Activated naive CD4-positive, alpha-beta T cell treated with anti-CD3 and anti-CD28 coated beads, Interleukin-2, amount 10 ng/mL, durations not matched to agents 7 days and 5 days (primary cell): ENCODE data around the gene SNX10.
"Not testable (repeated sequence)": the region's sequence is repeated elsewhere in the genome, so short reads cannot be mapped to it uniquely, and the experiment has no call there.

Experiments
- CTCF ChIA-PET: fragments of 350-600 bp; sonication (Branson Sonifier 250); formaldehyde crosslinking; loops from one replicate; lab custom pipeline; 2021; ENCODE audit warnings: antibody characterized with exemption; lab: Charles Lee
- DNase-seq: peaks from one replicate; pipeline ENCODE4 v3.0.0-alpha.2; 2020
- H3K27ac Mint-ChIP-seq: one replicate; pipeline ENCODE4 v1.8.0; 2021; ENCODE audit warnings: mild to moderate bottlenecking, moderate library complexity, mixed read lengths
- H3K27me3 Mint-ChIP-seq: one replicate; pipeline ENCODE4 v1.8.0; 2021; ENCODE audit warnings: mild to moderate bottlenecking, mixed read lengths
- H3K36me3 Mint-ChIP-seq: one replicate; pipeline ENCODE4 v1.8.0; 2021; ENCODE audit warnings: mixed read lengths
- H3K4me1 Mint-ChIP-seq: one replicate; pipeline ENCODE4 v1.8.0; 2021; ENCODE audit warnings: mixed read lengths
- H3K4me3 Mint-ChIP-seq: one replicate; pipeline ENCODE4 v1.8.0; 2021; ENCODE audit warnings: mild to moderate bottlenecking, moderate library complexity, mixed read lengths
- H3K9me3 Mint-ChIP-seq: one replicate; pipeline ENCODE4 v1.8.0; 2021; ENCODE audit warnings: mixed read lengths

Gene SNX10, protein sequence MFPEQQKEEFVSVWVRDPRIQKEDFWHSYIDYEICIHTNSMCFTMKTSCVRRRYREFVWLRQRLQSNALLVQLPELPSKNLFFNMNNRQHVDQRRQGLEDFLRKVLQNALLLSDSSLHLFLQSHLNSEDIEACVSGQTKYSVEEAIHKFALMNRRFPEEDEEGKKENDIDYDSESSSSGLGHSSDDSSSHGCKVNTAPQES

GRCh38 chr7:26291699-26292538 is at the start of gene SNX10:
Gene SNX10, plus strand, starts transcription at chr7:26291862. Its CDS starts 54,581 bp downstream, at chr7:26346443.
- Mint-ChIP-seq H3K27me3 (peaks cover 15% of the 10 kb centered on the region), H3K4me3 (peak within 1 kb of the TSS; percentile 95), H3K4me1 (peaks cover 40% of the 10 kb centered on the region), H3K27ac (peak within 1 kb of the TSS; percentile 91), H3K36me3 (peaks cover 10% of the 10 kb centered on the region), H3K9me3 (no peaks in the 10 kb centered on the region)
- peak; percentile 79 for DNase-seq
- CTCF ChIA-PET: interaction anchor here (0.7 to 2.2 kb wide), 7 partner anchors 11 to 399 kb away, joined by 3 to 8 read pairs (median 4); no protein-coding TSS in a partner anchor

- peaks cover 9% of the 10 kb centered on the region for H3K27me3 Mint-ChIP-seq
- H3K9me3 Mint-ChIP-seq: no peaks in the 10 kb centered on the region
- H3K36me3 Mint-ChIP-seq: no peaks in the 10 kb centered on the region
- no peak for DNase-seq
- H3K27ac Mint-ChIP-seq: no peak overlapping the region
- CTCF ChIA-PET: no interaction called here
- H3K4me3 Mint-ChIP-seq: no peak overlapping the region
- H3K4me1 Mint-ChIP-seq: peaks cover 3% of the 10 kb centered on the region
Measured at GRCh38 chr7:26245150-26245549, 46.5 kb upstream of the SNX10 start.

DNA sequence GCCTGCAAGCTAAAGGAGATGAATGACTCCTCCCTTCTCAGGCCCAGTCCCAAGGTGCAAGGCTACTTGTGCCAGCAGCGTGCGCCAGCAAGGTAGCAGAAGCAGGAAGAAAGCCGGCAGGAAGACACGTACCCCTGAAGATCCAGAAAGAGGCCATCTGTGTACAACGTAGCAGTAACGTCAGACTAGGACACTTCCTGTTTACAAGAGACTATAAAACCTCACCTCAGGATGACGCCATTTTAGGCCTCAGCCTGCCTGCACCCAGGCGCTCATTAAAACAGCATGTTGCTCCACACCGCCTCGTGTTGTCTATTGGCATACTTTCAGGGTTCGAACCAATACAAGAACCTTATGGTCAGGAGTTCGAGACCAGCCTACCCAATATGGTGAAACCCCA is 41.4 kb upstream of the SNX10 start:
- Mint-ChIP-seq H3K27ac (peak overlapping the region; percentile 34), H3K4me3 (no peak overlapping the region), H3K9me3 (no peaks in the 10 kb centered on the region), H3K27me3 (peaks cover 8% of the 10 kb centered on the region), H3K36me3 (no peaks in the 10 kb centered on the region), H3K4me1 (peaks cover 5% of the 10 kb centered on the region)
- no peak for DNase-seq
- CTCF ChIA-PET: no interaction called here

GRCh38 chr7:26261866-26262265 is 29.8 kb upstream of the SNX10 start:
- H3K27me3 Mint-ChIP-seq, H3K27ac Mint-ChIP-seq, H3K36me3 Mint-ChIP-seq, CTCF ChIA-PET, H3K9me3 Mint-ChIP-seq, H3K4me1 Mint-ChIP-seq, H3K4me3 Mint-ChIP-seq, DNase-seq: not testable (repeated sequence)

GRCh38 chr7:26265065-26265464 is 26.6 kb upstream of the SNX10 start:
- no peak overlapping the region for H3K4me3 Mint-ChIP-seq
- no peaks in the 10 kb centered on the region for H3K36me3 Mint-ChIP-seq
- peaks cover 4% of the 10 kb centered on the region for H3K27me3 Mint-ChIP-seq
- CTCF ChIA-PET: no interaction called here
- H3K9me3 Mint-ChIP-seq: no peaks in the 10 kb centered on the region
- H3K27ac Mint-ChIP-seq: no peak overlapping the region
- DNase-seq: no peak
- H3K4me1 Mint-ChIP-seq: no peaks in the 10 kb centered on the region

DNA sequence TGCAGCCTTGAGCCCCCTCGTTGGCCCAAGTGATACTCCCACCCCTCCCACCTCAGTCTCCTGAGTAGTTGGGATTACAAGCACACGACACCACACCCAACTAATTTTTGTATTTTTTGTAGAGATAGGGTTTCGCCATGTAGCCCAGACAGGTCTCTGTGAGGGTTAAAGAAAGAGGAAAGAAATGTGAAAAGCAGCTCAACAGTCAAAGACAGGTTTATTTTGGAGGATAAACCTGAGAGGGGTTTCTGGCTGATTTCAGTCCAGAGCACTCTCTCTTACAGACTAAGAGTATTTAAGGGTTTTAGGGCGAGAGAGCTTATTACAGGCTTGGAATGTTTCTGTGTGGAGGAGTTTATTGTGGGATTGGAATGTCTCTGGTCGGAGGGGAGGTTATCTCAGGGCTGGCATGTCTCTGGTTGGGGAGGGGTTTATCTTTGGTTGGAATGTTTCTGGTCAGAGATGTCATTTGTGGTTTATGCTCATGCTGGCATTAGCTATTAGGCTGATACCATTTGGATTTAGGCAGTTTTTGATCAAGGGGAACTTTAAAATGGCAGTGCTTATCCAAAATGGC is 26.1 kb upstream of the SNX10 start:
- CTCF ChIA-PET: no interaction called here
- no peak for DNase-seq
- Mint-ChIP-seq H3K4me1 (no peaks in the 10 kb centered on the region), H3K9me3 (no peaks in the 10 kb centered on the region), H3K27me3 (peaks cover 5% of the 10 kb centered on the region), H3K36me3 (no peaks in the 10 kb centered on the region), H3K27ac (no peak overlapping the region), H3K4me3 (no peak overlapping the region)

DNA sequence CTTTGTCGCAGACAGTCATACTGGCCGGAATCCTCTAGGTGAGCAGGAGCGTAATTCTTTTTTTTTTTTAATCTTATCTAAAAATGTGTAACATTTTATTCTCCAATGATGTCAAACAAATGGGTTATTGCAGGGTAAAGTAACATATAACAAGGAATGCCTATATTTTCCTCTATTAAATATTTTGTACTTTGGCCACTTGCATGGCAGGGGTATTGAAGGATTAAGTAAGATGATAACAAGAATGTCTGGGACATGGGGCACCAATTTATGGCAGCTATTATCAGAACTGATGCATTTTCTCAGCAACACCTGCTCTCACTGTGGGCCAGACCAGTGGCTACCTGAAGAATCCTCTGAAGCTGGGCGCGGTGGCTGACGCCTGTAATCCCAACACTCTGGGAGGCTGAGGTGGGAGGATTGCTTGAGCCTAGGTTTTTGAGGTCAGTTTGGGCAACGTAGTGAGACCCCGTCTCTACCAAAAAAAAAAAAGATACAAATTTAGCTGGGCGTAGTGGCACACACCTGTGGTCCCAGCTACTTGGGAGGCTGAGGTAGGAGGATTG is 24.0 kb upstream of the SNX10 start:
- Mint-ChIP-seq H3K36me3 (no peaks in the 10 kb centered on the region), H3K9me3 (no peaks in the 10 kb centered on the region), H3K27me3 (peaks cover 11% of the 10 kb centered on the region), H3K27ac (no peak overlapping the region), H3K4me3 (no peak overlapping the region), H3K4me1 (no peaks in the 10 kb centered on the region)
- DNase-seq: no peak
- CTCF ChIA-PET: no interaction called here

DNA sequence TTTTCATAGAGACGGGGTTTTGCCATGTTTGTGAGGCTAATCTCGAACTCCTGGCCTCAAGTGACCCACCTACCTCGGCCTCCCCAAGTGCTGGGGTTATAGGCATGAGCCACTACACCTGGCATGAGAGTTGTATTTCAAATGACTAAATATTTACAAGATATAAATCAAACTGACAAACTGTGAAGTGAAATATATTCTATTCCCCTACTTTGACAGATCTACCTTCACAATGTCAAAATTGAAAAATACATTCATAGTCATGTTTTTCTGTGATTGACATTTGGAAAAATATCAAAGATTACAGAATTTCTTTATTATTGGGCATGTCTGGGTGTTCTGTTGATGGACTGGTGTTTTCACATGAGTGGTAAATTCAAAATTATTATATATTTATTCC is 16.4 kb upstream of the SNX10 start:
- DNase-seq: no peak
- H3K27me3 Mint-ChIP-seq: peaks cover 20% of the 10 kb centered on the region
- peaks cover 10% of the 10 kb centered on the region for H3K4me1 Mint-ChIP-seq
- H3K27ac Mint-ChIP-seq: no peak overlapping the region
- H3K4me3 Mint-ChIP-seq: no peak overlapping the region
- H3K36me3 Mint-ChIP-seq: no peaks in the 10 kb centered on the region
- no peaks in the 10 kb centered on the region for H3K9me3 Mint-ChIP-seq
- CTCF ChIA-PET: no interaction called here

- peaks cover 11% of the 10 kb centered on the region for H3K4me1 Mint-ChIP-seq
- no peak overlapping the region for H3K4me3 Mint-ChIP-seq
- CTCF ChIA-PET: interaction anchor here (1.0 kb wide), 1 partner anchor 87 kb away, joined by 4 read pairs; no protein-coding TSS in a partner anchor
- no peaks in the 10 kb centered on the region for H3K36me3 Mint-ChIP-seq
- peaks cover 13% of the 10 kb centered on the region for H3K27me3 Mint-ChIP-seq
- no peaks in the 10 kb centered on the region for H3K9me3 Mint-ChIP-seq
- DNase-seq: no peak
- H3K27ac Mint-ChIP-seq: no peak overlapping the region
Measured at GRCh38 chr7:26278770-26279169, 12.9 kb upstream of the SNX10 start.

DNA sequence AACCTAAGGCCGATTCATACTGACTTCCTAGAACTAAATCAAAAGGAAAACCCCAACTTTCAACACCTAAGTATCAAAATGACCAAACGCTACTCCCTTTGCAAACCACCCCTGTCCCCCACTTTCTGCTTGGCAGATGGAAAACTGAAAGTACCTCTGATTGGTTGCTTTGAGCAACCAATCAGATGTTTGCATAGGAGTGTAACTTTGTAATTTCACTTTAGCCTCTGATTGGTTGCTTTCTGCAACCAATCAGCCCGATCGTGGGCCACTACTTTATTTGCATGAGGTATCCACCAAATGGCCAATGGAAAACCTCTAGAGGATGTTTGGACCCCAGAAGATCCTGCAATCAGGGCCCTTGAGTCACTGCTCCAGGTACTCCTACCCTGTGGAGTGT is 12.3 kb upstream of the SNX10 start:
- H3K4me1 Mint-ChIP-seq: peaks cover 11% of the 10 kb centered on the region
- H3K9me3 Mint-ChIP-seq: no peaks in the 10 kb centered on the region
- peaks cover 9% of the 10 kb centered on the region for H3K27me3 Mint-ChIP-seq
- CTCF ChIA-PET: interaction anchor here (1.0 kb wide), 1 partner anchor 86 kb away, joined by 4 read pairs; no protein-coding TSS in a partner anchor
- H3K27ac Mint-ChIP-seq: no peak overlapping the region
- no peak for DNase-seq
- no peaks in the 10 kb centered on the region for H3K36me3 Mint-ChIP-seq
- H3K4me3 Mint-ChIP-seq: no peak overlapping the region

DNA sequence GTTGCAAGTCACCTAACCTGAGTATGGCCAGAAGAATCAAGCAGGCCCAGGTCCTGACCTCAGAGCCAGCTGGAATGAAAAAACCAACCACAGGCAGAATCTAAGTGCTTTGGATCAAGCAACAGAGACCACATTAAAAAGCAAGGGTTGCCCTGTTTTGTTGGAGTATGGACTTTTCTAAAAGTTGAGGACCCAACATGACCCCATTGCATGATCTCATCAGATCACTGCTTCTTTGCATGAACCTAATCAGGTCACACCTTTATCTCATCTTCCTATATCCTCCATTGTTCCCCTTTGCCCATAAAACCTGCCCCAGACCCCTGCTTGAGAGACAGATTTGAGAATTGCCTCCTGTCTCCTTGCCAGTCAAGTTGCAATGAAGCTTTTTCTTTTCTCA is 11.6 kb upstream of the SNX10 start:
- Mint-ChIP-seq H3K9me3 (no peaks in the 10 kb centered on the region), H3K27me3 (peaks cover 9% of the 10 kb centered on the region), H3K4me1 (peaks cover 11% of the 10 kb centered on the region), H3K4me3 (no peak overlapping the region), H3K36me3 (no peaks in the 10 kb centered on the region), H3K27ac (no peak overlapping the region)
- CTCF ChIA-PET: interaction anchor here (1.0 to 1.3 kb wide), 3 partner anchors 11 to 89 kb away, joined by 4 to 8 read pairs (median 5); partner anchors contain the start of gene SNX10
- no peak for DNase-seq

DNA sequence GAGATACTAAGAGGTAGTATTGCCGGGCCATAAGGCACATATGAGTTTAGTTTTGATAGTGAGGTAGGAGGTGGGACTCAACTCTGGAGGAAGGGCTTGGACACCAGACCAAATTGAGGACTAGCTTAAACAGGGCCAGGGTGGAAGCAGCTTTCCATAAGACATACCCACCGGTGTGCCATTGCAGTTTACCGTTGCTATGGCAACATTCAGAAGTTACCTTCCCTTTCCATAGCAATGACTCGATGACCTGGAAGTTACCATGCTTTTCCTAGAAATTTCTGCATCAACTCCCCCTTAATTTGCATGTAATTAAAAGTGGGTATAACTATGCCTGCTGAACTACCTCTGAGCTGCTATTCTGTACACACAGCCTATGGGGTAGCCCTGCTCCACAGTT is 10.9 kb upstream of the SNX10 start:
- H3K27ac Mint-ChIP-seq: no peak overlapping the region
- CTCF ChIA-PET: interaction anchor here (1.2 to 1.3 kb wide), 2 partner anchors 10 to 89 kb away, joined by 5 to 8 read pairs; partner anchors contain the start of gene SNX10
- no peaks in the 10 kb centered on the region for H3K9me3 Mint-ChIP-seq
- no peak overlapping the region for H3K4me3 Mint-ChIP-seq
- H3K4me1 Mint-ChIP-seq: peaks cover 11% of the 10 kb centered on the region
- DNase-seq: no peak
- H3K36me3 Mint-ChIP-seq: no peaks in the 10 kb centered on the region
- H3K27me3 Mint-ChIP-seq: peaks cover 12% of the 10 kb centered on the region

DNA sequence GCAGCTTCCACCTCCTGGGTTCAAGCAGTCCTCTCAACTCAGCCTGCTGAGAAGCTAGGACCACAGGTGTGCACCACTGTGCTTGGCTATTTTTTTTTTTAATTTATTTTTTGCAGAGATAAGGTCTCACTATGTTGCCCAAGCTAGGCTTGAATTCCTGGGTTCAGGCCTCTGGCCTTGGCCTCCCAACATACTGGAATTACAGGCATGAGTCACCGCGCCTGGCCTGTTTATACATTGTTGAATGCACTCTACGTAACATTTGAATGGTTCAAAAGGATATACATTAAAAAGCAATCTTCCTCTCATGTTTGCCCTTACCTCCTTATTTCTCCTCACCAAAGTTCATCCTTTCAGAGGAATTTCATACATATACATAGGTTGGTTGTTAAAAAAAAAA is 7.2 kb upstream of the SNX10 start:
- H3K27me3 Mint-ChIP-seq: peaks cover 17% of the 10 kb centered on the region
- no peaks in the 10 kb centered on the region for H3K9me3 Mint-ChIP-seq
- no peak overlapping the region for H3K27ac Mint-ChIP-seq
- H3K4me3 Mint-ChIP-seq: no peak overlapping the region
- peaks cover 7% of the 10 kb centered on the region for H3K4me1 Mint-ChIP-seq
- CTCF ChIA-PET: interaction anchor here (0.6 to 2.0 kb wide), 21 partner anchors 10 to 737 kb away, joined by 3 to 18 read pairs (median 4); partner anchors contain the start of gene HNRNPA2B1
- DNase-seq: no peak
- no peaks in the 10 kb centered on the region for H3K36me3 Mint-ChIP-seq
